GM21619 (cell line): ENCODE measurements around the gene SWAP70.

ENCODE experiments used
- ATAC-seq: cut with Tn5 transposase; IDR thresholded peaks from one replicate; pipeline ENCODE4 v1.9.1; 2021; ENCODE audit not compliant: unreplicated experiment

SWAP70 gene

DNA sequence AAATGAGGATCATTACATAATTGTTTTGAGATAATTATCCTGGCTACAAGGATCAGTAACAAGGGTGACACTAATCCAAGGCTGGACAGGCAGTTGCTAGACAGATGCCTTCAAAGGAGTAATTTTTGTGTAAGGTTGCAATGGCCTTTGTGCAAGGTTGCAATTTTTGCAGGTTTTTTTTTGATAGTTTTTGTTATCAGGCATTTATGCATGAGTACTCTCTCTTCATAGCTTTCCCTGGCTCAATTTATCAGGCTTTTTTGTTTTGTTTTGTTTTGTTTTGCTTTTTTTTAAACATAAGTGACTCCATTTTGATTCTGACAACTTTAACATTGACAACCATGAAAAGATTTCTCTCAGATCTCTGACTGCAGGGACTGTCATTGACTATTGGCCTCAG, 110.2 kb downstream of the SWAP70 start:
- ATAC-seq: no peak

DNA sequence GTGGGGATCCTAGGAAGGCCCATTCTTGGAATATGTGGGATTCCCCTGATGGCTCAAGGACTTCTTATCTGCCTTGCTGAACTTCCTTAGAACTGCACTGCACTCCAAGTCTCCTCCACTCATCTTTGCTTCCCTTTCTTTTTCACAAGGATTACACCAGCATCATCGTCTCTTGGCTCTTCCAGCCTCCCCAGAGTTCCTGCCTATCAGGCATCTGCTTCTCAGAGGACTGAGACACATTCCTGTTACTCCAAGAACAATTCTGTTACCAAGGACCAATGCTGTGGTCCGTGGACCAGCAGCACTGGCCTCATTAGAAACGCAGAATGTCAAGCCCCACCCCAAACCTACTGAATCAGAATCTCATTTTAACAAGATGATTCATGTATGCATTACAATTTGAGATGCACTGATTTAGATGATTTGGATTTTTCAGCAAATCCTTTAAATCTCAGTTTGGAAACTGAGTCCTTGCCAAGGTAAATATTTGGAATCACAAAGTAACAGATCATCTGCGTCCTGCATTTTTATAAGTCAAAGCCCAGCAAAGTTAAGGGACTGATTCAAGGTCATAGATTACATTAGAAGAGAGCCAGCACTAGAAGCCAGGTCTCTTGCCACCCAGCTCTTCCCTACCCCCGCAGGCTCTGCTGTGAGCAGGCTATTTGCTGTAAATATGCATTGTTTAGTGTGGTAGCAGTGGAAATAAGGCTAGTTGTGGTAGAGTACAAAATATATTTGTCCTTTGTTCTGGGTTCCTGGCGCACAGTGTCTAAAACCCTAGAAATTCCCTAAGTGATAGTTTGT, 110.9 kb downstream of the SWAP70 start:
- no peak for ATAC-seq

DNA sequence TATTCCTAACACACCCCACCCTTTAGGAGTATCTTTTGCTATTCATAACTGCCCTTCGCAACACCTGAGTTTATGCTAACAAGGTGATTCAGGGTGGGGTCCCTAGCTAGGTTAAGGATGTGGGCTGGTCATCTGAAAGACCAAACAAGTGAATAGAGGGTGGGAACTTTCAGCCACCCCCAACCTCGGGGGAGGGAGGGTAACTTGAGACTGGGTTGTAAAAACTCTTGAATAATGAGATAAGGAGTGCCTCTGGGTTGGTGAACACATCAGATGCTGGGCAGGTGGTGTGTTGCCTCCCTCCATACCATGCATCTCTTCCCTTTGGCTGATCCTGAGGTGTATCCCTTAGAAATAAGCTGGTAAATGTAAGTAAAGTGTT, 111.5 kb downstream of the SWAP70 start:
- no peak for ATAC-seq

DNA sequence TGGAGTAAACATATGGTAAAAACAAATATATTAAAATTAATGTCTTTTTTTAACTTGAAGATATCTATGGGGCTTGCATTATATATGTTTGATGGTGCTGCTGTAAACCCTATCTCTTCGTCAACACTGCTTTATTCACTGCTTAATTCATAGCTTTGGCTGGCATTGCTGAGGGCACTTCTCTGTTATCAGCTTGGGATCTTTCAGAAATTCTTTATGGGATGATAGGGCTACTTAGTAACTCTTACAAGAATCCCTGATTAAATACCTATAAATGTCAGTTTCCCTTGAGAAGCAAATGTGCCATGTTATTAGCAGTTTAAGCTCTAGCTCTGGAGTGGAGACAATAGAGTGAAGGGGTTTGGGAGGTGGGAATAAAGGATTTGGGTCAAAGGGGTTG, 112.3 kb downstream of the SWAP70 start:
- no peak for ATAC-seq

DNA sequence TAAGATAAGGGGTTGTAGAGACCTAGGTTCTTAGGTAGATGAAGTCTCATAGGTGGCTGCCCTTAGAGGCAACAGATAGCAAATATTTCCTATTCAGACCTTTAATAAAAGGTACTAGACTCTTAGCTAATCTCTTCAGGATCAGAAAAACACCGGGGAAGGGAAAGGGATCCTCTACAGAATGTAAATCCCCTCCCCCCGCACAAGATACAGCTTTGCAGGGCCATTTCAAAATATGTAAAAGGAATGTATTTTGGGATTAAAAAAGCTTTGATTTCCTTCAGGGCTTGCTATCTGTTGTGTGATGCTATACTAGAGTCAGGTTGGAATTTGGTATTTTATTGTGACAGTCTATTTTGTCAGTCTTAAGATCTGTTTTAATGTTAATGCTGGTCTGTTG, 113.2 kb downstream of the SWAP70 start:
- no peak for ATAC-seq

DNA sequence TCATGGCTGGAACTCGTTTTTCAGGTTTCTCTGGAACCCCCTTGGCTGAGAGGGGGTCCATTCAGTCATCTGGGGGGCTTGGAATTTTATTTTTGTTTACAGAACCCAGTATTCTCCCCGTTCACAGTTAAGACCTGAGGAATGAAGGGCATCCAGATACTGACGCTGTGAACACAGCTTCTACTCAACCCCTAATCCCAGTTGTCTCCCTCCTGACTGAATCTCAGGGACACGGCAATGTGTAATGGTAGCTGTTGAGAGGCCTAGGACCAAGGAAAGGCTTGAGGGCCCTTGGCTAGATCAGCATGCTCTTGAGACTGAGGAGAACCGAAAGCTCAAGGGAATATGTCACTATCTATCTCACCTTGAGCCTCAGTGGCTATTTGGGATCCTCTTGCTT, 113.6 kb downstream of the SWAP70 start:
- ATAC-seq: no peak

DNA sequence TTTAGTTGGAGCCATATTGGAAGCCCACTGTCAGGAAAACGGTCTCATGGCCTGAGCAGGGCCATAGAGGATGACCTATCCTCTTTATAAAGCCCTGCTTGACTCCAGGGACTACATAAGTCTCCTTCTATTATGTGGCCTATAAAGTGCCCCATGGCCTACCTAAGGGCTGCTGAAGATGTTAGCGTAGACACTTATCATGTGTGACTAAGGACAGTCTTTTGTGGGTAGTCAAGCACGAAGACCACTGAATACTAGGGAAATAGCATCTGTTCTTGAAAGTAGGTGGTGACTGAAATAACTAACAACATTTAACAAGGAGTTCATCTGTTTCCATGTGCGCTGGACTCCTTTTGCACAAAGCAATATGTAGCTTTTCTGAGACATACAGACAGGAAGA, 117.1 kb downstream of the SWAP70 start:
- ATAC-seq: no peak

DNA sequence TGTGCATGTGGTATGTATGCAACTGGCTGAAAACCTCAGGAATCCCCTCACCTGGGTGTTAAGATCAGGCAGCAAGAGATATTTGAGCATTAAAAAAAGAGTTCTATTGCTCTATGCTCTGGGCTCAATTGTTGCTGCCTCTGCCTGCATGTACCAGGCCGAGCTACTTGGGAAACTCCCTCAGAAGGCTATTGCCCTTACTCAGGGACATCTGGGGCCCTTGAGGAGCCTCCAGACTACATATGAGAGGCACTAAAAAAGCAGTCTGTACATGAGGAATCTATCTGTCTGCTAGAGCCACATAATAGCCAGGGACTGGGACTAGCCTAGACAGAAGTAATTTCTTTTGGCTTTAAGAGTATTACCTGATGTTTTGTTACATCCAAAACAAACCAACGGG, 120.1 kb downstream of the SWAP70 start:
- ATAC-seq: no peak

DNA sequence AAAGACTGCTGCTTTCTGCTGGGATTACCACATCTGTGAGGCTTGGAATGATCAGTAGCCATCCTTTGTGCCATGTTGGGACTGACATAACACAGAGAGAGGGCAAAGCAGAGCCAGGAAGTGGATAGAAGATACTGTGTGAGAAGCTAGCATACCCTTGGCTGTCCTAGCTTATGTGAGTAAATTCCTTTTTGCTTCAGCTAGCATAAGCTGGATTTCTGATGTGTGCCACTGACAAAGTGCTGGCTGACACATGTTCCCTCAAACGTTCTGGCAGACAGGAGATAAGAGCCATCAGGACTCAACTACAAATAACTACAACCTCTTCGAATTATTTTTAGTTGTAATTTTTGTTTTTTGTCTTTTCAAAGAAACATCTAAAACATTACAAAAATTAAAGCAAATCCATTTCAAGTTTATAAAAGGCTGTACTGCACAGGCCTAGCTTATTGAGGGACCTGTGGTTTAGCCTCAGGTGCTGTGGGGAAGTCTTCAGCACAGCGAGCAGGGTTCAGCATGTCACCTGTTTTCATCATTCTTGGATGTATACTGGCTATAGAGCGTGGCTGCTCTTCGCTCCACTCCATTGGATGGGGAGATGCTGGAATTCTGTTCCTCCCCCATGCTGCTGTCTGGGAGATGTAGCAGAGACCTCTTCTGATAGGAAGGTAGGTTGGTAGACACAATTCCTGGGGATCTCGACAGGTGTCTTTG, 120.9 kb downstream of the SWAP70 start:
- ATAC-seq: no peak

DNA sequence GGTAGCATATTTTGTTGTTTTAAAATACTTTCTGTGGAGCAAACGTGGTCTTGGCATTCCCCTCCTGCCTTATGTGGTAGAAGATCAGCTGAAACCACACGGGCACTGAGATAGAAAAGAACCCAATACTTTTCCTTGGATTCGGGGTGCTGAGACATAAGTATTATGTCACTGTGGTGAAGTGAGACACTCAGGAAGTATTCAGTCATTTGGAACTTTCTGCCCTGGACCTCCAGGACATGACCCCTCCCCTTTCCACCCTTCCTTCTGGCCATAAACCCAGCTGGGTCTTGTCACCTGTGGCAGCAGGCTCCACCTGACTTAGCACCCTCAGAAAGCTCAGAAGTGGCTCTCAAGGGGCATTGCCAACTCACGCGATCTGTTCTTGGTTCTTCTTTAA, 123.4 kb downstream of the SWAP70 start:
- no peak for ATAC-seq

DNA sequence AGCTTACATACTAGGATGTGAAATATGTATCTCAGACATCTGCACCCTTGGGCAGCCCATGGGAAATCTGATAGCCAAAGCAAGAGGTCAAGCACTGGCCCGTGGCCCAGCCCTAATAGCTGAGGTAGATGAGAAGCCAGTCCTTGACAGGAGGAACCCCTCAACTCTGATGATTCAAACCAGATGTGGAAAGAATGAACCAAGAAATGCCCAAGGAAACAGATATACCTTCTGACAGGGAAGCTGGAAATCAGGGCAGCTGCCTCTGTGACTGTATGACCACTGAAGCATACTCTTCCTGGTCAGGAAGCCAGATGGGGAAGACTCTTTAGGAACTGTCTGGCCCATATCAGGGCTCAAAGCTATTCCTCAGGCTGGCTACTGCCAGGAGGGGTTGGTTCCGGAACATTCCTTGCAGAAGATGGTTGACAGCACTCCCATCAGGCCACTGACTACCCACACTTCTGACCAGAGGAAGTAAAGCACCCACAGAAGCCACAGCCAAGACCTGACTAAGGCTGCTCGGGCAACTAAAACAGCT, 124.2 kb downstream of the SWAP70 start:
- no peak for ATAC-seq

DNA sequence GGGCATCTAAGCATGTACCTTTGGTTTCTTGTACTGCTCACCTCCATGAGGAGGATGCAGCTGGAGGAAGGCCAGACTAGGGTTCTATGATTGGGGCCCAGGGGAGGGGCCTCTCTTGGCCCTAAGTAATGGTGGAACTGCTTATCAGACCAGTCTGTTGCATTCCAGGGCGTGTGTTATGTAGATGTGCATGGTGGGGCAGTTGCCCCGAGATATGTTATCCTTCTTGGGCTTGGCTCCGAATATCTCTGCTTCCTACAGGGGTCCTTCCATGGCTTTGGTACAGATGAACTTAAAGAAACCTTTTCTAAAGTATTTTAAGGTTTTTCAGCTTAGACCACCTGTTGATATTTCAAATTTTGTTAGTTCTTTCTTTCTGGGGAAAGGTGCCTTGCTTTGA, 126.0 kb downstream of the SWAP70 start:
- no peak for ATAC-seq

DNA sequence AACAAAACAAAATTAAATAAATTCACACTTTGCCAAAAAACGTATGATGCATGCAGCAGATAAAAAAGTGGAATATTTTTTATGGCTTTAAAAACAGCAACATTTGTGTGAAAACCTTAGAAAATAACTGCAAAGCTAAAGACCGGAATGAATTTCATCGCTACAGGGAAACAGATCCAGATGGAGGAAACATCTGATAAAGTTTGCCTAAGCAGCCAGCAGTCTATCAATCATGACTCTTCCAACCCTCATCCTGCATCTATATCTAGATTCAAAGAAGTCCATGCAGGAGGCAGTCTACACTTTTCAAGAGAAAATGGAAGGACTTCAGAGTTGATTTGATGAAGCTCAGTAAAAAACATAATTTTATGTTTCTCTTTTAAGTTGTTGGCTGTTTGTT, 126.8 kb downstream of the SWAP70 start:
- ATAC-seq: no peak

DNA sequence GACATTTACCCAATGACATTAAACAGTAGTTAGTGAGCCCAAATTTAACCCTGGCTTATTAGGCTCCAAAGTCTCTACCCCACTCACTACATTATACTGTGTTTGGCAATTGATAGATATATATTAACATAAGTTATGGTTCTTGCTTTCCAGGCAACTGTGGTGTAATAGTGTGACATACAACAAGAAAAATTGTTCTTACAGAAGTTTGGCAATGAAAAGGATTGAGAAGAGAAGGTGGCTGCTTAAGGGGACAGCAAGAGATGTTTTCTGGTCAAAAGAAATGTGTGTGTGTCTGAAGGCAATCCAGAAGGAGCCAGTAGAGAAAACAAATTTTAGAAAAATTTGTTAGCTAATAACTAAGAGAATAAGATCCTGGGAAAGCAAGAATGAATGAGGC, 132.4 kb downstream of the SWAP70 start:
- no peak for ATAC-seq

DNA sequence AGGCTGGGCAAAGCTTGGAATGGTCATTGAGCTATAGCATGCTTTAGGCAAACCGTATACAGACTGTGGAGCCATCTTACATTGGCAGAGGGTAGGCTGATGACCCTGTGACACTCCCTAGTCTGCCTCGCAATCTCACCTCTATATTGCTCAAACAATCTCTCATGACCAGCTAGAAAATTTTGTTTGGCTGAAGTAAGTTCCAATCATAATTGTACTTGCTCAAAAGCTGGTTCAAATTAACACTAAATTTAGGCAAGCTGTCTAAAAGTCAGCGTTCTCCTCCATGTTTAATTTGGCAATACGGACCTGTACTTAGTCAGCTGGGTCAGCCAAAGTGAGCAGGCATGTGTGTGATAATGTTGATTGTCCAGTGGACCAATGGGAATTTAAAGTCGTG, 133.0 kb downstream of the SWAP70 start:
- no peak for ATAC-seq

DNA sequence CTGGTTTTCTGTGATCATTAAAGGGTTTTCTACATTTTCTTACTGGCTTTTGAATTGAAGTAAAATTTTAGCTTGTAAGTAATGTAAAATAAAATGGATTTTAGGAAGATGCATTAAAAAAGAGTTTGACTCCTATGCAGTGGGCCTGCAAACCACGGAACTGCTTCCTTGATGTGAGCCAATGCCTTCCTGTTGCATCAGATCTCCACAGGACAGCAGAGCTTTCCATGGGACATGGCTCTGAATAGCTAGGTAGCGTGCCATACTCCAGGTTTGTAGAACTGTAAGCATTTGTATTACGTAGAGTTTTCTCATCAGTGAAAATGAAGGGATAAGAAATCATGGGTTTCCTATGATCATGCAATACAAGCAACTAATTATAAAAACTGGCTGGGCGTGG, 133.4 kb downstream of the SWAP70 start:
- ATAC-seq: no peak

DNA sequence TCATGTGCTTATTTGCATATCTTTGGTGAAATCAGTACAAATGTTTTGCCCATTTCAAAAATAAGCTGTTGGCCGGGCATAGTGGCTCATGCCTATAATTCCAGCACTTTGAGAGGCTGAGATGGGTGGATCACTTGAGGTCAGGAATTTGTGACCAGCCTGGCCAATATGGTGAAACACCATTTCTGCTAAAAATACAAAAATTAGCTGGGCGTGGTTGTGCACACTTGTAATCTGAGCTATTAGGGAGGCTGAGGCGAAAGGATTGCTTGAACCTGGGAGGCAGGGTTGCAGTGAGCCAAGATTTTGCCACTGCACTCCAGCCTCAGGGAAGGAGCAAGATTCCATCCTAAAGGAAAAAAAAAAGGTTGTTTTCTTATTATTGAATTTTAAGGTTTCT, 136.0 kb downstream of the SWAP70 start:
- ATAC-seq: no peak

DNA sequence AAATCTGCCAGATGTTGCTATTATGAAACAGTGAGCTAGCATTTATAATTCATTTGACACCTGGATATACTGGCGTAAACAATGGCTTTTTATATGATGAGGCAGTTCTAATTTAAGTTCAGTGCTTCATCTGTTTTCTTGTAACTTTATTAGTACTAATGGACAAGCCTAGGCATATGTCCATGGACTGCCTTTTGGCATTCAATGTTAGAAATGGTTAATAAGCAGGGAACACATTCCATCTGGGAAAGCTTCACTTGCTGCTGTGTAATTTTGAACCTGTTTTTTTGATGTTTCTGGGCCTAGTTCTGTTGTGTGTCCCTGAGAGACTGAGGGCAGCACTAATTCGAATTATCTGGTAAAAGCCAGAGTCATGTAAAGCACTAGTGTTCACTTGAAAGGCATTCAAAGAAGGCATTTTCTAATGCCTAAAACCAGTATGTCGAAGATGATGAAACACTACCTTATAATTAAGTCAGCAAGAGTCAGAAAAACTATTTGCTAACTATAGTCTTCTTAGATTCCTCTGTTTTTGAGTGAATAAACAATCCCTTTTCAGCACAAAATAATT, 138.5 kb downstream of the SWAP70 start:
- no peak for ATAC-seq
